Stimulated activated CD8-positive, alpha-beta memory T cell treated with anti-CD3 and anti-CD28 coated beads, Interleukin-7, amount 100 ng/mL, for 24 hours (primary cell): ENCODE data around the gene GDE1.

Experiments
- DNase-seq: peaks from one replicate; pipeline ENCODE4 v3.0.0-alpha.2; 2020; ENCODE audit warnings: low read depth

Gene GDE1

DNA sequence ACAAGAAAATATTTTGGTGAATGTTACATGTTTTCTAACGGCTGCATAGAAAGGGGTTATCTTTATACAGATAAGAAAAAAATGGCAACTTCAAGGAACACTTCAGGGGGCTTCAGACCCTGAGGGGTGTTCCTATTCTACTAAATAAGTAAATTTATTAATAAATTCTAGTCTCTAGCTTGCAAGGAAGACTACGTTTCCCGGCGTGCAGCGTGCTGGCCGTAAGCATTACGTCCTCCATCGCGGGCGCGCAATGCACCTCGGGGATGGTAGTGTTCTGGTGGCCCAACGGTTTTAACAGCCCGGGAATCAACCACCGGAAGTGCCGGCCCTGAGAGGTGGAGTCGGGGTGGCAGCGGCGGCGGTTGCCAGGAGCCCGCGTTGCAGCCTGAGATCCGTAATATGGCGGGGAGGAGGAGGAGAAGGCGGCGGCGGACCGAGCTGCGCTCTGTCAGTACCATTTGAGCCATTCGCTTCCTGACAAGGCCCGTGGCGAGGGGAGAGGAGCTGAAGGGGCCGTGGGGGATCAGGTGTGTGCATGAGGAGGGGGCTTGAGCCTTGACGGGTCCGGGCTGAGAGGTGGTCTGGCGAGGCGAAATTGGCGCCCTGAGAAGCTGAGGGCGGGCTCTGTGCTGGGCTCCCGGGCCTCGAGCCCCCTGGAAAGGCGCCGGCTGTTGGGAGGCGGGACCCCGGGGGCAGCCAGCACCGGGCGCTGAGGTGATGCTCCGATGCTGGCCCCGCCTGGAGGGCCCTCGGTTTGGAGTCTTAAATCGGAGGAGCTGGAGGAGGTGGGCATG lies 1.9 kb upstream of the GDE1 start, which contains the start of gene CCP110:
Gene CCP110, plus strand, starts transcription at position 384 of the 797 bp plus-strand sequence. CDS start 3,940 bp downstream, outside the sequence.
- peak; percentile 89 for DNase-seq

DNA sequence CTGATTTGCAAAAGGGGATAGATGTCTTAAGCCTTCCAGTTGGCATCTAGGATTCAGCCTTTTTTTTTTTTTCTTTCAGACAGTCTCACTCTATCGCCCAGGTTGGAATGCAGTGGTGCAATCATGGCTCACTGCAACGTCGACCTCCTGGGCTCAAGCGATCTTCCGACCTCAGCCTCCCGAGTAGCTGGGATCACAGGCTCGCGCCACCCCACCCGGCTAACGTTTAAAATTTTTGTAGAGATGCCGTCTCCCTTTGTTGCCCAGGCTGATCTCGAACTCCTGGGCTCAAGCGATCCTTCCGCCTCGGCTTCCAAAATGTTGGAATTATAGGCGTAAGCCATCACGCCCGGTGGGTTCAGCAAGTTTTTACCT lies 1.3 kb upstream of the GDE1 start:
- no peak for DNase-seq

DNA sequence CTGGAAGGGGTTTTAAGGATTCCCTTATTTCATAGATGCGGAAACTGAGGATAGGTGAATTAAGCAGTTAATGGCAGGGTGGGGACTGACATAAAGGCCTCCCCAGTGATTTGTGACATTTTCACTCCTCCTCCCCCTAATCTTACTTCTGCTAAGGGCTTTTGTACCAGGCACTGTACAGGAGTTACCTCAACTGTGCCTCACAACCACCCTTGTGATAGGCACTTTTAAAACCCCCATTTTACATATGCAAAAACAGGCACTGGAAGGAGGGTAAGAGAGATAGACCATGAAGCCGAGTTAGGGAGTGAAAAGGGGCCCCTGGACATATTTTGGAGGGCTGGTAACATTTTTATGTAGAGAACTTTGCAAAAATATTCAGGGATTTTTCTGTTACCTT lies 862 bp upstream of the GDE1 start:
- no peak for DNase-seq

DNA sequence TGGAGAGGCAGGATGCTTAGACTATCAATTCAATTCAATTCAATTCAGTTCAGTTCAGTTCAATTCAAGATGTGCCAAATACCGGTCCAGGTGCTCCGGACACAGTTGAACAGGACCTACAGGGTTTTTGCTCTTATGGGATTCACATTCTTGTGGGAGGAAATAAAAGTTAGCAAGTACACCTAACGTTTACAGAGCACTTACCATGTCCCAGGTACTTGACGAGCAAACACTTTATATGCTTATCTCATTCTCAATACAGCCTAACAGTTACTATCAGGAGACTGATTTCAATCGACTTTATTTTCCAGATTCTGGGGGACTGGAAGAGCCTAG lies 467 bp upstream of the GDE1 start:
- no peak for DNase-seq

DNA sequence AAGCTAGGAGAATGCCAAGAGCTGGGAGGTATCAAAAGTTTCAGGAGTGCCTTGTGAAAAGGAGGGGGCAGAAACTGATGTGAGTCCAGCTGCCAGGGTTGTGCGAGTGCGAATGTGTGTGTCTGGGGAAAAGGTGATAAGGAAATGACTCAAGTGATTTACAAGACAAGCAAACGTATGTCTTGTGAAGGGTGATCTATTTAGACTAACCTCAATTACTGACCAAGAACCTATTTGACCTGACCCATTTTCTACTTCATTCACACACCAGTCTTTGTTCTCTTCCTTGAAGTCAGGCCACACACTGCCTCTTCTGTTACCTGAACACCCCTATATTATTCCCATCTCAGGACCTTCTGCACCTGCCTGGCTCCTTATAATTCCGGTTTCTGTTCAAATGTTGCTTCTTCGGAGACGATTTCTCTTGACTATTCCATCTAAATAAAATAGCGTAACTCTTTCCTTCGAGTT lies 1.0 kb downstream of the GDE1 start:
- no peak for DNase-seq

DNA sequence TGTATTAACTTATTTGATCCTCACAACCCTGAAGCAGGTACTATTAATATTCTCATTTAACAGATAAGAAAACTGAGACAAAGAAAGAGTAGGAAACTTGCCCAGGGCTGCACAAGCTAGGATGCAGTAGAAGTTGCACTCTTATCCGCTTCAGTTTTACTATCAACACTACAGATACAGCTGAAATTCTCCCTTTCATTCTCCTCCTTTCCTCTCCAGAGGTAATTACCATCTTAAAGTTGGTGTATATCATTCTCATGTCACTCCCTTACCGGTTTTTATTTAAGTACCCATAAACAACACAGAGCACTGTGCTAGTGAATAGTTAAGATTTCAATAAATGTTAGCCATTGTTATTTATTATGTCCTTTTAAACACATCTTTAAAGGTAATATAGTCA lies 3.5 kb downstream of the GDE1 start:
- no peak for DNase-seq

DNA sequence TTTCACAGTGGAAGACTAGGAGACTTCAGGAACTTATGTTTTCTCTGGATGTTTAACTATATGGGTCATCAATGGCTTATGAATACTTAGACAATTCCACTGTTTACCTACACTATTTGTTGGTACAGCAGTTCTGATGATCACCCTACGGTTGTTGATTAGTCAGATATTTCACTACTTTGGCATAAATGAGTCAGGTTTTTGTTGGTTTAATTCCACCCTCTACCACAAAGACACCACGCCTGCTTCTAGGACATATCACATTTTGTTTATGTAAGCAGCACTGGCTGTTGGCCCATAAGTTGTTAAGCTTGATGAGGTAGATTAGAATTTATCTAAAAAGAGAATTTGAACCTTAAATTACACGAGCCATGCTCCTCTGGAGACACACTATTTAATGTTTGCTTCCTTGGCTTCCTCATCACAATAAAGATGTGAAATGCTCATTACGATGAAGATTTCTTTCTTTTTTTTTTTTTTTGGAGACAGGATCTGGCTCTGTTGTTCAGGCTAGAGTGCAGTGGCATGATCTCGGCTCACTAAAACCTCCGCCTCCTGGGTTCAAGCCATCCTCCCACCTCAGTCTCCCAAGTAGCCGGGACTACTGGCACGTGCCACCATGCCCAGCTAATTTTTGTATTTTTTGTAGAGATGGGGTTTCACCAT lies 4.3 kb downstream of the GDE1 start:
- DNase-seq, result no peak

DNA sequence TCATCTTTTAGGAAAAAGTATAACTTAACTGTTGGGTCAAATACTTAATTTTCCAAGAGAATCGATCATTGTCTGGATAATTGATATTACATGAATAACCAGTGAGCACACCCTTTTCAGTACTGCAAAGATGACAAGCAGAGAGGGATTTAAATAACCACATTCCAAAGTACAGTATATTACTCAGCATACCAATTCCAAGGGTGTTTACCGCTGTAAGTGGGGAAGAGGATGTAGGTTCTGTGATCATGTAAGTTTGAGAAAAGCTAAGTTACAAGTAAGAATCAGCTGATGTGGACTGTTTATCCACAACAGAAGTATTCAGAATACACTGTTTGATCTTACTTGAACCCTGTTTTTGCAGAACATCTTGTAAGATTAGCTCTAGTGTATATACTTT lies 6.1 kb downstream of the GDE1 start:
- no peak for DNase-seq

DNA sequence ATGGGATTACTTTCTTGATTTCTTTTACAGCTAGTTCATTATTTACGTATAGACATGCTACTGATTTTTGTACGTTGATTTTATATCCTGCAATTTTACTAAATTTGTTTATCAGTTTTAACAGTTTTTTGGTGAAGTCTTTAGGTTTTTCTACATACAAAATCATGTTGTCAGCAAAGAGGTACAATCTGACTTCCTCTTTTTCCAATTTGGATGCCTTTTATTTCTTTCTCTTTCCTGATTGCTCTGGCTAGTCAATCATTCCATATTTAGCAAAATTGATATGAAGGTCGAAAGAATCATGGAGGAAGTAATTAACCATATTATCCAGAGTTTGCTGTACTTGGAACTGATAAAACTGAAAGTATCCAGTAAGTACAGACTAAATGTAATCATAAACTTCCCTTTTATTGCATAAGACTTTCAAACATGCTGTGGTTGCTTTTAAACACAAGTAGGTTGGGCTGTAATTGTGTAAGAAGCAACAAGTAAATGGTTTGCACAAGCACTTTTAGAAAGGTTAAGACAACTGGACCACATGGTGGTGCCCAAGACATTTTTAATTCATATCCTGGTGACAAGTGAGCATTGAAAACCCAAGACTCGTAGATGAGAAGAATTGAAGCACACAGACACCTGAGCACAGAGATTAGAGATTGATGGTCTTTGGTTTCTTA lies 8.4 kb downstream of the GDE1 start:
- no peak for DNase-seq

DNA sequence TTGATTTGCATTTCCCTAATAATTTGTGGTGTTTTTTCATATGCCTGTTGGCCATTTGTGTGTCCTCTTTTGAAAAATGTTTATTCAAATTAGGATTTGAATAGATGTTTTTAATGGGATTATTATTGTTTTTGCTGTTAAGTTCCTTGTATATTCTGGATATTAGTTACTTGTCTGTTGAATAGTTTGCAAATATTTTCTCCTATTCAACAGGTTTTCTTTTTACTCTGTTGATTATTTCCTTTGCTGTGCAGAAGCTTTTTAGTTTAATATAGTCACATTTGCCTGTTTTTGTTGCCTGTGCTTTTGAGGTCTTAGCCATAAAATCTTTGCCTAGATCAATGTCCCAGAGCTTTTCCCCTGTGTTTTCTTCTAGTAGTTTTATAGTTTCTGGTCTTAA lies 9.6 kb downstream of the GDE1 start:
- DNase-seq, result no peak

DNA sequence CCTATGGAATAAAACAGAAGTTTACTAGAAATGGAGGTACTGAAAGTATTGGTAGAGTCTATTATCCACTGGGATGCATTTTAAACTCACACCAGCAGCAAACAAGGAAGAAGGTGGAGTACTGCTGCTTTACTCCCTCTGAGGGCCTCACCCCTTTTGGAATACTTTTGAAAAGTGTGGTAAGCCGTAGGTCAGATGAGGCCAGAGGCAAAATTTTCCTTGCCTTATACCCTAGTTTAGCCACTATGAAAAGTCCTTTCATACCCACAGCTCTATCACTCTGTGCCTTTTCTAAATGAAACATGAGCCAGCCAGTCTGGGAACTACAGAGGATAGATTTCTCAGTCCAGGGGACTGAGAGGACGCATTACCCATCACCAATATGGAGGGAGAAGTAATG lies 14.0 kb downstream of the GDE1 start:
- DNase-seq, result no peak

DNA sequence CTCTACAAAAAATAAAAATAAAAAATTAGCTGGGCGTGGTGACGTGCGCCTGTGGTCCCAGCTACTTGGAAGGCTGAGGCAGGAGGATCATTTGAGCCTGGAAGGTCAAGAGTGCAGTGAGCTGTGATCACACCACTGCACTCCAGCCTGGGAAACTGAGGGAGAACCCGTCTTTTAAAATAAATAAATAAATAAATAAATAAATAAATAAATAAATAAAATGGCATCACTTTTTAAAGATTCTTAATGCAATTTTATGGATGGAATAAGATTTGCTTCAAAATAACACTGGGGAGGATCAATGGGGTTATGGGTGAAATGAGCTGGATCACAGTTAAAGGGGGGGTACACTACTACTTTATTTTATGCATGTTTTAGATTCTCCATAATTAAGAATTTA lies 14.9 kb downstream of the GDE1 start:
- DNase-seq, result no peak

DNA sequence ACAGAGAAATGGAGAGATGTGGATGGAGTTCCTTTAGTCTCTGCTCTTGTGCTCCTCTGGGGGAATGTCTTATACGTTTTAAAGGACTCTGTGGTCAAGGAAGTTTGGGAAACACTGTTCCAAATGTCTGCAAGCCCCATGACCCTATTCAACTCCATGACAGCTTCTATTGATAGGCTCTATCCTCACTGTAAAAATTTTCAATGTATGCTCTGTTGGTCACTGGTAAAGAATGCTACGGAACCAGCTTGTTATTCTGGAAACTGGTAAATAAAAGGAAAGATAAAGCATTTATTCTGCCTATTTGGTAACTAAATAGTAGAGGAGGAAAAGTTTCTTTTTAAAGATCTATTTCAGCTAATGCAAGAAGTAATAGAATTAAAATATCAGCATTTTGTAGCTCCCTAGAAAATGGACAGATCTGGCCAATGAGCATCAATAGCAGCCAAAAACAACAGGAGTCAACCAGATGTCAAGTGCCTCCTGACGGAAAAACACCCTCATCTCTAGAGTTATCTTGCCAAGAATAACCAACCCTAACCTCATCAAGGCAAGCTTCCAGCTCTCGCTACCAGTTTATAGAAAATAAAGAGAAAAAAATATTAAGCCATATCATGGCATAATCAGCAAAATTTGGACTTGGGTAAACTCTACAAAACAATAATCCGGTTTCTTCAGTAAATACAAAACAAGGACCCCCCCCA lies 16.1 kb downstream of the GDE1 start:
- no peak for DNase-seq

DNA sequence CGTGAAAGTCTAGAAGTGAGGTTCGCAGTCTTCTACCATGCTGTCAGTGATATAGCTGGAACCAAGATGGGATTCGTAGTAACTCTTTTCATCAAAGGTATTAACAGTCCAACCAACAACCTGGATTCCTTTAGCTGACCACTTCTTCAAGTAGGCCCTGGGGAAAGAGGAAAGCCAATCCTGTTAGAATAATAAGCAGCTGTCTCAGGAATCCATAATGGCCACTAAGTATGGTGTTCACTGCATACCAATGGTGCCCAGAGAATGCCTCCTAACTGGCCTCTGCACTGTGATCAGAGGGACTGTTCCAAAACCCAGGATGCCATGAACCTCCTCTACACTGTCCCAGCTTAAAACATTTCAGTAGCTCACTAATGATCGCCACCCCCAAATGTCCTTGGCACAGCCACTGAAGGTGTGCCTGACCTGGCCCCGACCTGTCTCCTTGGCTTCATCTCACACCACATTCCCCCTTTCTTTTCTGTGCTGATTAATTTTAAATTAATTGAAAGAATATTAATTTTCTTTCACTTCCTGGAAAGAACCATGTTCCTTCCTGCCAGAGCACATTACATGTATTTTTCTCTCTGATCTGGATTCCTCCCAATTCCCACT lies 18.3 kb downstream of the GDE1 start:
- no peak for DNase-seq

DNA sequence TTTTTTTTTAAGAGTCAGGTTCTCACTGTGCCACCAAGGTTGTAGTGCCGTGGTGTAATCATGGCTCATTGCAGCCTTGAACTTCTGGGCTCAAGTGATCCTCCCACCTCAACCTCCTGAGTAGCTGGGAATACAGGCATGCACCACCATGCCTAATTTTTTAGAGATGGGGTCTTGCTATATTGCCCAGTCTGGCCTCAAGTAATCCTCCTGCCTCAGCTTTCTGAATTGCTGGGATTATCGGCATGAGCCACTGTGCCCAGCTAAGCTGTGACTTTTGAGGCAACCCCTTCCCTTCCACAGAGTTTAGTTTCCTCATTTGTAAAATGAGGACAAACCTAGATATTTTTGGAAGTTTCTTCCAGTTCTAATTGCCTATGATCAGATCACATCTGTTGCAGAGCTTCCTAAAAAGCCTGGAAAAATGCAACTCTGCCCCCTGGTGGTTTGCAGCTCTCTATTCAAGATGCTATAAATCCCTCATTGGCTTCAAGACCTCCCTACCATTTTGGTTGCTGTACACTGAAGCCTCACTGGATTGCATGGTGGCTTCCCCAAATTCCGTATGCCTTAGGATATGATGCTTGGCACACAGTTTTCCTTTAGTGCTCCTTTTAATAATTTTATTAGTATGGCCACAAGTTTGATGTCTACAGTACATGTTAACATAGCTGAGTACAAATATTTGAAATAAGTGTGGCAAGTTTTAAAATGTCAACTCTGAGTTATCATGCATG lies 19.3 kb downstream of the GDE1 start:
- peak; percentile 40 for DNase-seq

DNA sequence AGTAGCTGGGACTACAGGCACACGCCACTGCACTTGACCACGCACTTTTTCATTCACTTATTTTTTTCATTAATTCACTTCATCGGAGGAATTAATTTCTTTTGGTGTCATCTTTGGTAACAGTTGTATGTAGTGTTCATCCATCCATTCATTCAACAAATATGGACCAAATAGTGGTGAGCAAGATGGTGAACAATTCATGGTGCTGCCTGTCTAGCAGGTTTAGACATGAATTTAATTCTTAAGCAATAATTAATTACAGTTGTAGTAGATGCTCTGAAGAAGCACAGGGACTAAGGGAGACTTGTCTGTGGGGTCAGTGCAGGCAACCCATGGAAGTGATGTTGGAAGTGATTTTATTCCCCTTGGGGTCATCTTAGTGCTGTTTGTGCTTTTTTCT lies 22.4 kb downstream of the GDE1 start:
- DNase-seq, result no peak

DNA sequence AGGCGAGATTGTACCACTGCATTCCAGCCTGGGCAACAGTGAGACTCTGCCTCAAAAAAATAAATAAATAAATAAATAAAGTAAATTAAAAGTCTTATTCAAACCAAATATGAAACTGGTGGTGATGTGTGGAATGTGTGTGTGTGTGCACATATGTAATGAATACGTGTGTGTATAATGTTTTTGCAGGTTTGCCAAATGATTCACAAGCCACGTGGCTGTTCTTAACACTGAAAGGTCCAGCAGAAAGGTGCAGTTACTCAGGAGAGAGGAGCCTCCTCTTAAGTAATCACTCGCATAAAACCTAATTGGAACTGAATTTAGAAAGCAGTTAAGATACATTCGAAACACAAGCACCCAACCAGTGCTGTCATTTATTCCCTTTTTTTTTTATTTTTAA lies 22.9 kb downstream of the GDE1 start:
- no peak for DNase-seq

DNA sequence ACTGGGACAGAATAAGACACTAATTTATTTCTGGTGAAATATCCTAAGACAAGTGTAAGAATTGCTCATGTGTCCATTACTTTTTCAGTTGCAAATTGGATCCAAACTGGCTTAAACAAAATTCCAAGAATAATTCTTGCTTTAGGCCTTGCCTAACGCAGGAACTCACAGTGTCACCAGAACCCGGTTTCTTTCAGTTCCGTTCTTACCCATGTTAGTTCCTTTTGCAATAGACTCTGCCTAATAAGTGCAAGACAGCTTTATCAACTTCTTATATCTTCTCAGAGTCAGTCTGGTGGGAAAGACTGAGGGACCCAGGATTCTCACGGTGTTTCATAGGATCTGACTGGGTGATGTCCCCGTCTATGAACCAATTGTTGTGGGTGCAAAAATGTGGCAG lies 24.7 kb downstream of the GDE1 start:
- DNase-seq, result no peak

DNA sequence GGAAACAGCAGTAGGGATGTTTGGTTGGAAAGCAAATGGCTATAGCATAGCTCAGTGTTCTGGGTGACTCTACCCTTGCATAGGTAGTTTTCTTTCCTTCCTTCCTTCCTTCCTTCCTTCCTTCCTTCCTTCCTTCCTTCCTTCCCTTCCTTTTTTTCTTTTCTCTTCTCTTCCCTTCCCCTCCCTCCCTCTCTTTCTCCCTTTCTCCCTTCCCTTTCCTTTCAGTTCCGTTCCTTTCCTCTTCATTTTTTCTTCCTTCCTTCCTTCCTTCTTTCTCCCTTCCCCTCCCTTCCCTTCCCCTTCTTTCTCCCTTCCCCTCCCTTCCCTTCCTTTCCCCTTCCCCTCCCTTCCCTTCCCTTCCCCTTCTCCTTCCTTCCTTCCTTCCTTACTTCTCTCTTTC lies 31.3 kb downstream of the GDE1 start:
- no peak for DNase-seq

DNA sequence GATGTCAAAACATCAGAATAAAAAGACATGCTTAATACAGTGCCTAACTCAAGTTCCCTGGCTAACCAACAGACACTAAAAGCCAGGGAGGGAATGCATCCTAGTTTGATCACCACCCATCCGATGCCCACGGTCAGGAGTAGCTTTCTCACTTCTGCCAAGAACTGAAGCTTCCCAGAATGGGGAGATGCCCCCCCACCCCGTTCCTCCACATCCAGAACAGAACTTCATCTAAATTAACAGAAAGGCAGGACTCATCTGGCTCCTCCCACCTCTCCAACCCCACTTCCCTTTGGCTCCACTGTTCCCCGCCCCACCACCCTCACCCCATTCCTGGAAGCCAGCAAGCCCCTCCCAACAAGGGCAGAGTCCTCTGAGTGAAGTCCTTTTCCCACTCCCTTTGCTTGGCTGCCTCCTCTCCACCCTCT lies 33.7 kb downstream of the GDE1 start:
- no peak for DNase-seq

DNA sequence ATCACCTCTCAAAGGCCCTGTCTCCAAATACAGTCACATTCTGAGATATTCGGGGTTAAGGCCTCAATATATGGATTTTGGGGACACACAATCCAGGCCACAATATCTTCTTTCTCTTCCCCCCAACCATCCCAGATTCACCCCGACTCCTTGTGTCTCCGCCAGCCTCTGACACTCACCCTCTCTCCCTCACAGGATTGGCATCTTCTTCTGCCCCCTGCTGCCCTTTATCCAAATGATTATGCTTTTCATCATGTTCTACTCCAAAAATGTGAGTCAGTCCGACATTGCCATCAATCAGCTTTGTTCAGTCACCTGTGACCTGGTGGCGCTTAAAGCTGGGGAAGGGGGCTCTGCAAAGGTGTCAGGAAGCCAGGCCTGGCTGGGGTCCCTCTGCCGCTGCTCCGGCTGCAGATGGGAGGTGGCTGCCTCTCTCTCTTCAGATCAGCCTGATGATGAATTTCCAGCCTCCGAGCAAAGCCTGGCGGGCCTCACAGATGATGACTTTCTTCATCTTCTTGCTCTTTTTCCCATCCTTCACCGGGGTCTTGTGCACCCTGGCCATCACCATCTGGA lies 35.1 kb downstream of the GDE1 start:
- no peak for DNase-seq
